HepG2 (cell line): ENCODE measurements around the gene TCAF1. TPM values are rescaled to one million over a fixed set of nuclear protein-coding genes. Genes with fewer than 3 reads are reported as not detected.

Source experiments
- ARNT2 ChIP-seq: sonication (generic); formaldehyde crosslinking; IDR thresholded peaks from 2 replicates; pipeline ENCODE4 v1.8.0; 2022; ENCODE audit warnings: mild to moderate bottlenecking, low read depth, missing genetic modification reagents, moderate library complexity
- ATF1 ChIP-seq: IDR thresholded peaks from 2 replicates; pipeline ENCODE4 v1.6.1; 2016; ENCODE audit warnings: mild to moderate bottlenecking, control low read depth
- FOXK1 ChIP-seq: sonication (generic); formaldehyde crosslinking; IDR thresholded peaks from 2 replicates; pipeline ENCODE4 v1.4.0; 2020; ENCODE audit warnings: low read depth, missing genetic modification reagents, borderline replicate concordance
- HOXA5 ChIP-seq: sonication (generic); formaldehyde crosslinking; IDR thresholded peaks from 2 replicates; pipeline ENCODE4 v1.4.0; 2020; ENCODE audit warnings: missing genetic modification reagents
- IRX3 ChIP-seq: sonication (generic); formaldehyde crosslinking; IDR thresholded peaks from 2 replicates; pipeline ENCODE4 v1.8.1; 2023; ENCODE audit warnings: mild to moderate bottlenecking, low read depth, missing genetic modification reagents, borderline replicate concordance
- JUND ChIP-seq: sonication (generic); formaldehyde crosslinking; IDR thresholded peaks from 2 replicates; pipeline ENCODE4 v1.8.0; 2022; ENCODE audit warnings: mild to moderate bottlenecking, missing genetic modification reagents
- KLF11 ChIP-seq: IDR thresholded peaks from 2 replicates; pipeline ENCODE4 v1.6.1; 2016; ENCODE audit warnings: missing compliant biosample characterization
- KMT2A ChIP-seq: sonication (generic); formaldehyde crosslinking; IDR thresholded peaks from 2 replicates; pipeline ENCODE4 v1.4.0; 2020; ENCODE audit warnings: missing genetic modification reagents
- MIER2 ChIP-seq: IDR thresholded peaks from 2 replicates; pipeline ENCODE4 v1.6.1; 2016; ENCODE audit warnings: missing biosample characterization, missing genetic modification reagents
- MTF2 ChIP-seq: sonication (generic); formaldehyde crosslinking; IDR thresholded peaks from 2 replicates; pipeline ENCODE4 v1.5.0; 2020; ENCODE audit warnings: missing genetic modification reagents, borderline replicate concordance
- NCOR1 ChIP-seq: fragments of 200-600 bp; sonication (generic); IDR thresholded peaks from 2 replicates; pipeline ENCODE4 v1.7.0; 2017; ENCODE audit warnings: antibody characterized with exemption, low read length, borderline replicate concordance
- NFIC ChIP-seq: IDR thresholded peaks from 2 replicates; pipeline ENCODE4 v1.6.1; 2012; ENCODE audit warnings: mild to moderate bottlenecking, low read length, inconsistent platforms
- NFYB ChIP-seq: sonication (generic); formaldehyde crosslinking; IDR thresholded peaks from 2 replicates; pipeline ENCODE4 v1.4.0; 2020; ENCODE audit warnings: missing genetic modification reagents
- RNF219 ChIP-seq: sonication (generic); formaldehyde crosslinking; IDR thresholded peaks from 2 replicates; pipeline ENCODE4 v1.5.0; 2020; ENCODE audit warnings: mild to moderate bottlenecking, missing genetic modification reagents
- SIX4 ChIP-seq: sonication (generic); formaldehyde crosslinking; IDR thresholded peaks from 2 replicates; pipeline ENCODE4 v1.4.0; 2020; ENCODE audit warnings: missing genetic modification reagents
- TBL1XR1 ChIP-seq: fragments of 150-350 bp; IDR thresholded peaks from 2 replicates; pipeline ENCODE4 v1.6.1; 2014; ENCODE audit warnings: borderline replicate concordance, low read length; ENCODE audit not compliant: partially characterized antibody
- XRCC5 ChIP-seq: fragments of 200-400 bp; formaldehyde crosslinking; optimal IDR thresholded peaks from 2 replicates; pipeline ENCODE3; 2017; ENCODE audit warnings: mild to moderate bottlenecking, low read length
- YY1 ChIP-seq: IDR thresholded peaks from 2 replicates; pipeline ENCODE4 v1.6.1; 2011; ENCODE audit warnings: low read length, low read depth, moderate library complexity, mild to moderate bottlenecking; ENCODE audit not compliant: insufficient read depth, insufficient replicate concordance
- ZFP36L2 ChIP-seq: sonication (generic); formaldehyde crosslinking; IDR thresholded peaks from 2 replicates; pipeline ENCODE4 v1.4.0; 2020; ENCODE audit warnings: missing genetic modification reagents
- ZNF282 ChIP-seq: fragments of 450-650 bp; IDR thresholded peaks from 2 replicates; pipeline ENCODE4 v1.6.1; 2018; ENCODE audit not compliant: partially characterized antibody
- ZNF292 ChIP-seq: sonication (generic); formaldehyde crosslinking; IDR thresholded peaks from 2 replicates; pipeline ENCODE4 v1.8.1; 2022; ENCODE audit warnings: mild to moderate bottlenecking, low read depth, missing genetic modification reagents, borderline replicate concordance
- ZNF530 ChIP-seq: sonication (generic); formaldehyde crosslinking; IDR thresholded peaks from 2 replicates; pipeline ENCODE4 v1.5.0; 2020; ENCODE audit warnings: low read depth, mild to moderate bottlenecking, missing genetic modification reagents
- ZNF75D ChIP-seq: sonication (generic); formaldehyde crosslinking; IDR thresholded peaks from 2 replicates; pipeline ENCODE4 v1.8.1; 2023; ENCODE audit warnings: missing genetic modification reagents, mild to moderate bottlenecking, borderline replicate concordance
- ZNF777 ChIP-seq: sonication (generic); formaldehyde crosslinking; IDR thresholded peaks from 2 replicates; pipeline ENCODE4 v1.4.0; 2020; ENCODE audit warnings: missing genetic modification reagents
- polyA plus RNA-seq, 8 experiments: library from polyadenylated mRNA; depleted of rRNA in 3 of 8; stranded (reverse) in 7 of 8; unstranded in 1 of 8; fragments of >200 nt; fragmentation: Illumina TruSeq in 4 of 8; extraction: Trizol in 4 of 8; gene quantifications; 2 replicates each; pipeline versions ENCODE4 v1.2.1 to v1.2.3, GENCODE V29; 2011 to 2016; ENCODE audit warnings: low read depth in 4 of 8, missing spikeins in 1 of 8, mixed read lengths in 1 of 8; ENCODE audit not compliant: insufficient read depth in 1 of 8
- total RNA-seq, 5 experiments: library from RNA; depleted of rRNA; stranded (reverse); fragments of >200 nt; fragmentation: Illumina TruSeq; extraction: Trizol; gene quantifications; 2 replicates each; pipeline ENCODE4 v1.2.3, GENCODE V29; 2016; ENCODE audit warnings: low read depth in 1 of 5
- TF ChIP-seq, protein P1 (sequence below): sonication (generic); formaldehyde crosslinking; IDR thresholded peaks from 2 replicates; pipeline ENCODE4 v1.5.1; 2020; ENCODE audit warnings: mild to moderate bottlenecking, moderate library complexity, missing genetic modification reagents
- TF ChIP-seq, protein P2 (sequence below): sonication (generic); formaldehyde crosslinking; IDR thresholded peaks from 2 replicates; pipeline ENCODE4 v1.4.0; 2020; ENCODE audit warnings: missing genetic modification reagents
- TF ChIP-seq, protein P3 (sequence below): sonication (generic); formaldehyde crosslinking; IDR thresholded peaks from 2 replicates; pipeline ENCODE4 v1.5.0; 2020; ENCODE audit warnings: missing genetic modification reagents

The TCAF1 gene
- total and polyA plus RNA-seq, 2 of the 13 experiments (the other 11 are each of a cell fraction or from before 2014, with no cell fraction given) = 36.2 to 101 TPM

DNA sequence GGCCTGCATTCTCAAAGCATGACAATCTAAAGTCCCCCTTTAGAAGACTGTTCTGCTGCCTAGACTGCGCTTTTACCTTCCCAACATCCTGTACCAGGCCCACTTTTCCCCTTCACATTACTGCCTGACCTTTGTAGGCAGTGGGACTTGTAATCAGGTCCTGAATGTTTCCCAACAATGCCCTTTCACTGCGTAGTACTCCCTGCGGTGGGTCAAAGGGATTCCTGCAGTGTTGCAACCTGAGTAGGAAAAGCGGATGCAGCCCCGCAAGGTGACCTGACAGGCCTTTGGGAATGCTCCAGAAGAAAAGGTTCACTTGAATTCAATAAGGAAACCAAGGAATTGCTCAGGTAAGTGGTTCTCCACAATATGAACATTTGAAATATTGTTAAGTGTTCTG is 4.9 kb upstream of the TCAF1 start (continued):
- TF ChIP-seq, protein P1, sequence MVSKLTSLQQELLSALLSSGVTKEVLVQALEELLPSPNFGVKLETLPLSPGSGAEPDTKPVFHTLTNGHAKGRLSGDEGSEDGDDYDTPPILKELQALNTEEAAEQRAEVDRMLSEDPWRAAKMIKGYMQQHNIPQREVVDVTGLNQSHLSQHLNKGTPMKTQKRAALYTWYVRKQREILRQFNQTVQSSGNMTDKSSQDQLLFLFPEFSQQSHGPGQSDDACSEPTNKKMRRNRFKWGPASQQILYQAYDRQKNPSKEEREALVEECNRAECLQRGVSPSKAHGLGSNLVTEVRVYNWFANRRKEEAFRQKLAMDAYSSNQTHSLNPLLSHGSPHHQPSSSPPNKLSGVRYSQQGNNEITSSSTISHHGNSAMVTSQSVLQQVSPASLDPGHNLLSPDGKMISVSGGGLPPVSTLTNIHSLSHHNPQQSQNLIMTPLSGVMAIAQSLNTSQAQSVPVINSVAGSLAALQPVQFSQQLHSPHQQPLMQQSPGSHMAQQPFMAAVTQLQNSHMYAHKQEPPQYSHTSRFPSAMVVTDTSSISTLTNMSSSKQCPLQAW (CRISPR knock-in tag) = peak; percentile 90
- TF ChIP-seq ZFP36L2 (CRISPR knock-in tag) (no peak), RNF219 (CRISPR knock-in tag) (no peak), NFIC (peak; percentile 73; the same call in 1 of the 2 replicates), MTF2 (CRISPR knock-in tag) (no peak), ZNF530 (CRISPR knock-in tag) (no peak), MIER2 (CRISPR knock-in tag) (peak; percentile 84), ZNF777 (CRISPR knock-in tag) (0 out of 2 replicates have a peak, but pooled peaks have one; percentile 17), ZNF282 (no peak), ZNF292 (peak; percentile 97), NCOR1 (peak; percentile 93; the same call in 1 of the 2 replicates), YY1 (no peak), TBL1XR1 (peak; percentile 81), JUND (no peak), ZNF75D (CRISPR knock-in tag) (no peak), ARNT2 (CRISPR knock-in tag) (no peak), IRX3 (CRISPR knock-in tag) (no peak), ATF1 (CRISPR knock-in tag) (peak; percentile 68), FOXK1 (CRISPR knock-in tag) (peak; percentile 82; the same call in 1 of the 2 replicates), SIX4 (CRISPR knock-in tag) (peak; percentile 88), XRCC5 (peak; percentile 69), KLF11 (CRISPR knock-in tag) (no peak), NFYB (no peak), HOXA5 (no peak), KMT2A (peak; percentile 71)
- TF ChIP-seq, protein P2, sequence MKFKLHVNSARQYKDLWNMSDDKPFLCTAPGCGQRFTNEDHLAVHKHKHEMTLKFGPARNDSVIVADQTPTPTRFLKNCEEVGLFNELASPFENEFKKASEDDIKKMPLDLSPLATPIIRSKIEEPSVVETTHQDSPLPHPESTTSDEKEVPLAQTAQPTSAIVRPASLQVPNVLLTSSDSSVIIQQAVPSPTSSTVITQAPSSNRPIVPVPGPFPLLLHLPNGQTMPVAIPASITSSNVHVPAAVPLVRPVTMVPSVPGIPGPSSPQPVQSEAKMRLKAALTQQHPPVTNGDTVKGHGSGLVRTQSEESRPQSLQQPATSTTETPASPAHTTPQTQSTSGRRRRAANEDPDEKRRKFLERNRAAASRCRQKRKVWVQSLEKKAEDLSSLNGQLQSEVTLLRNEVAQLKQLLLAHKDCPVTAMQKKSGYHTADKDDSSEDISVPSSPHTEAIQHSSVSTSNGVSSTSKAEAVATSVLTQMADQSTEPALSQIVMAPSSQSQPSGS = peak; percentile 87; the same call in 1 of the 2 replicates
- TF ChIP-seq, protein P3, sequence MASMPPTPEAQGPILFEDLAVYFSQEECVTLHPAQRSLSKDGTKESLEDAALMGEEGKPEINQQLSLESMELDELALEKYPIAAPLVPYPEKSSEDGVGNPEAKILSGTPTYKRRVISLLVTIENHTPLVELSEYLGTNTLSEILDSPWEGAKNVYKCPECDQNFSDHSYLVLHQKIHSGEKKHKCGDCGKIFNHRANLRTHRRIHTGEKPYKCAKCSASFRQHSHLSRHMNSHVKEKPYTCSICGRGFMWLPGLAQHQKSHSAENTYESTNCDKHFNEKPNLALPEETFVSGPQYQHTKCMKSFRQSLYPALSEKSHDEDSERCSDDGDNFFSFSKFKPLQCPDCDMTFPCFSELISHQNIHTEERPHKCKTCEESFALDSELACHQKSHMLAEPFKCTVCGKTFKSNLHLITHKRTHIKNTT (CRISPR knock-in tag) = no peak
